Neural progenitor cell (in vitro differentiated cells): ENCODE results near the gene SLC1A6.

Source experiments
- EZH2 ChIP-seq: fragments of 200-600 bp; sonication (generic); IDR thresholded peaks from 2 replicates; pipeline ENCODE4 v1.6.1; 2017; ENCODE audit warnings: antibody characterized with exemption, mild to moderate bottlenecking, moderate library complexity
- EZH2phosphoT487 ChIP-seq: fragments of 200-600 bp; sonication (generic); IDR thresholded peaks from 2 replicates; pipeline ENCODE4 v1.6.1; 2017; ENCODE audit warnings: antibody characterized with exemption
- TF ChIP-seq, protein P1 (sequence below): fragments of 200-600 bp; sonication (generic); IDR thresholded peaks from 2 replicates; pipeline ENCODE4 v1.5.1; 2017; ENCODE audit warnings: antibody characterized with exemption, mild to moderate bottlenecking

DNA sequence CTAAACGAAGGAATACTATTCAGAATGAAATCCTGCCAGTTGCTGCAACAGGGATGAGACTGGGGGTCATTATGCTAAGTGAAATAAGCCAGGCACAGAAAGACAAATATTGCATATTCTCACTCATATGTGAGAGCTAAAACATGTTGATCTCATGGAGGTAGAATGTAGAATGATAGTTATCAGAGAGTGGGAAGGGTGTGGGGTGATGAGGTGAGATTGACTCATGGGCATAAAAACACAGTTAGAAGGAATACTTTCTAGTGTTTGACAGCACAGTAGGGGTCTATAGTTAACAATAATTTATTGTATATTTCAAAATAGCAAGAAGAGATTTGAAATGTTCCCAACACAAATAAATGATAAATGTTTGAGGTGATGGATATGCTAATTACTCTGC is 46.2 kb downstream of the SLC1A6 start:
- TF ChIP-seq, protein P1, sequence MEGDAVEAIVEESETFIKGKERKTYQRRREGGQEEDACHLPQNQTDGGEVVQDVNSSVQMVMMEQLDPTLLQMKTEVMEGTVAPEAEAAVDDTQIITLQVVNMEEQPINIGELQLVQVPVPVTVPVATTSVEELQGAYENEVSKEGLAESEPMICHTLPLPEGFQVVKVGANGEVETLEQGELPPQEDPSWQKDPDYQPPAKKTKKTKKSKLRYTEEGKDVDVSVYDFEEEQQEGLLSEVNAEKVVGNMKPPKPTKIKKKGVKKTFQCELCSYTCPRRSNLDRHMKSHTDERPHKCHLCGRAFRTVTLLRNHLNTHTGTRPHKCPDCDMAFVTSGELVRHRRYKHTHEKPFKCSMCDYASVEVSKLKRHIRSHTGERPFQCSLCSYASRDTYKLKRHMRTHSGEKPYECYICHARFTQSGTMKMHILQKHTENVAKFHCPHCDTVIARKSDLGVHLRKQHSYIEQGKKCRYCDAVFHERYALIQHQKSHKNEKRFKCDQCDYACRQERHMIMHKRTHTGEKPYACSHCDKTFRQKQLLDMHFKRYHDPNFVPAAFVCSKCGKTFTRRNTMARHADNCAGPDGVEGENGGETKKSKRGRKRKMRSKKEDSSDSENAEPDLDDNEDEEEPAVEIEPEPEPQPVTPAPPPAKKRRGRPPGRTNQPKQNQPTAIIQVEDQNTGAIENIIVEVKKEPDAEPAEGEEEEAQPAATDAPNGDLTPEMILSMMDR = no peak
- TF ChIP-seq EZH2 = no peak
- TF ChIP-seq EZH2phosphoT487 = no peak
